ENCODE measurements around the gene PDGFB. TPM values are rescaled to one million over a fixed set of nuclear protein-coding genes. Genes with fewer than 3 reads are reported as not detected.
A peak's percentile ranks its signal among the peaks of the same experiment; 100 is the strongest.

The PDGFB gene
- total and polyA plus RNA-seq, 9 of the 15 experiments (the other 6 are each of a cell fraction or from before 2014, with no cell fraction given) = 0.07 to 4.0 (median 0.48) TPM; not detected in 1

- 0 out of 2 replicates have a peak, but pooled peaks have one; percentile 33 for TF ChIP-seq ATF7 (IDR thresholded peaks at IDR 0.05)
- 0 out of 2 replicates have a peak, but pooled peaks have one; percentile 24 for TF ChIP-seq NCOR1 (IDR thresholded peaks at IDR 0.05)
- no peak for TF ChIP-seq REST (IDR thresholded peaks at IDR 0.05; ENCODE audit: borderline replicate concordance)
- TF ChIP-seq REST (CRISPR knock-in tag; IDR thresholded peaks at IDR 0.05; ENCODE audit: low read depth) = no peak
- TF ChIP-seq DPF2 (IDR thresholded peaks at IDR 0.05) = peak; percentile 45; the same call in 1 of the 2 replicates
- TF ChIP-seq MEF2D (tag; conservative IDR thresholded peaks at IDR 0.05; ENCODE audit: low read depth) = peak; percentile 93
- peak; percentile 35; the same call in 1 of the 2 replicates for TF ChIP-seq CXXC5 (CRISPR knock-in tag; IDR thresholded peaks at IDR 0.05)
- TF ChIP-seq ZNF318 (IDR thresholded peaks at IDR 0.05; ENCODE audit: borderline replicate concordance in 1 of 2, low read depth in 1 of 2) = 0 out of 4 replicates have a peak, but pooled peaks of 1 of the 2 experiments have one; percentile 38
Measured at GRCh38 chr22:39236321-39237317, 8.2 kb downstream of the PDGFB start (continued).

Data from K562 (cell line).